Astrocyte of the cerebellum (primary cell): Measurements from ENCODE around the gene C16orf89.
"Not testable (repeated sequence)": the region's sequence is repeated elsewhere in the genome, so short reads cannot be mapped to it uniquely, and the experiment has no call there.

Experiments
- DNase-seq: peaks from one replicate; pipeline ENCODE4 v3.0.0-alpha.2; 2011; ENCODE audit warnings: low read depth
- H3K4me3 ChIP-seq: 2 replicates; pipeline ENCODE4 v1.5.1; 2011; ENCODE audit warnings: mild to moderate bottlenecking, low read depth, low read length, moderate library complexity
- in situ Hi-C: cut with HindIII; loops from 2 replicates; pipeline ENCODE4 v1.10.0; 2017; ENCODE audit warnings: low sequenced_read_pairs
- TF ChIP-seq, protein P1 (sequence below): IDR thresholded peaks from 2 replicates; pipeline ENCODE4 v1.5.1; 2012; ENCODE audit warnings: low read length, low read depth, moderate library complexity, mild to moderate bottlenecking; ENCODE audit errors: missing control alignments

Gene C16orf89

GRCh38 chr16:5077304-5077703 is 11.5 kb upstream of the C16orf89 start:
- TF ChIP-seq, protein P1, sequence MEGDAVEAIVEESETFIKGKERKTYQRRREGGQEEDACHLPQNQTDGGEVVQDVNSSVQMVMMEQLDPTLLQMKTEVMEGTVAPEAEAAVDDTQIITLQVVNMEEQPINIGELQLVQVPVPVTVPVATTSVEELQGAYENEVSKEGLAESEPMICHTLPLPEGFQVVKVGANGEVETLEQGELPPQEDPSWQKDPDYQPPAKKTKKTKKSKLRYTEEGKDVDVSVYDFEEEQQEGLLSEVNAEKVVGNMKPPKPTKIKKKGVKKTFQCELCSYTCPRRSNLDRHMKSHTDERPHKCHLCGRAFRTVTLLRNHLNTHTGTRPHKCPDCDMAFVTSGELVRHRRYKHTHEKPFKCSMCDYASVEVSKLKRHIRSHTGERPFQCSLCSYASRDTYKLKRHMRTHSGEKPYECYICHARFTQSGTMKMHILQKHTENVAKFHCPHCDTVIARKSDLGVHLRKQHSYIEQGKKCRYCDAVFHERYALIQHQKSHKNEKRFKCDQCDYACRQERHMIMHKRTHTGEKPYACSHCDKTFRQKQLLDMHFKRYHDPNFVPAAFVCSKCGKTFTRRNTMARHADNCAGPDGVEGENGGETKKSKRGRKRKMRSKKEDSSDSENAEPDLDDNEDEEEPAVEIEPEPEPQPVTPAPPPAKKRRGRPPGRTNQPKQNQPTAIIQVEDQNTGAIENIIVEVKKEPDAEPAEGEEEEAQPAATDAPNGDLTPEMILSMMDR = no peak
- no peak overlapping the region for H3K4me3 ChIP-seq
- in situ Hi-C loops = no loop called here
- no peak for DNase-seq

DNA sequence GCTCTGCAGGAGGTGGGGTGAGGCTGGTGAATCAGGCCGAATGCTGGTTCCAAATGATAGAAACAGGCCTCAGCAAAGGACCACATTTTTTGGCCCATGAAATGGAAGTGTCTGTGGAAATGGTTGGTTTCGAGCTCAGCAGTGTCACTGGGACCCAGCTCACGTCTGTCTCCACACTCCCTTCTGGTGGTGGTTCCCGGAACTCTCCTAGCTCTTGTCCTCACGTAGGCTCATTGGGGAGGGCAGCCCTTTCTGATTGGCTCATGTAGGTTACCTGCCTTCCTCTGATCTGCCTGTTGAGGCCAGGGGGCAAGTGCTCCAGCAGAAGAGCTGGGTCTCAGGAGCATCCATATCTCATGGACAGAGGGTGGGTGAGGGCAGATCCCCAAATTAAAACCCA is 9.9 kb upstream of the C16orf89 start:
- TF ChIP-seq, protein P1 = peak; percentile 6
- H3K4me3 ChIP-seq = no peak overlapping the region
- no peak for DNase-seq
- in situ Hi-C loops = no loop called here

- in situ Hi-C loops, DNase-seq: not testable (repeated sequence)
Observed at GRCh38 chr16:5073771-5074170, 8.0 kb upstream of the C16orf89 start.

GRCh38 chr16:5073279-5073629 is 7.5 kb upstream of the C16orf89 start:
- TF ChIP-seq, protein P1 = no peak
- in situ Hi-C loops = no loop called here
- no peak overlapping the region for H3K4me3 ChIP-seq
- DNase-seq = no peak

More at GRCh38 chr16:5073771-5074170, 8.0 kb upstream of the C16orf89 start:
- H3K4me3 ChIP-seq = not testable (repeated sequence)

DNA sequence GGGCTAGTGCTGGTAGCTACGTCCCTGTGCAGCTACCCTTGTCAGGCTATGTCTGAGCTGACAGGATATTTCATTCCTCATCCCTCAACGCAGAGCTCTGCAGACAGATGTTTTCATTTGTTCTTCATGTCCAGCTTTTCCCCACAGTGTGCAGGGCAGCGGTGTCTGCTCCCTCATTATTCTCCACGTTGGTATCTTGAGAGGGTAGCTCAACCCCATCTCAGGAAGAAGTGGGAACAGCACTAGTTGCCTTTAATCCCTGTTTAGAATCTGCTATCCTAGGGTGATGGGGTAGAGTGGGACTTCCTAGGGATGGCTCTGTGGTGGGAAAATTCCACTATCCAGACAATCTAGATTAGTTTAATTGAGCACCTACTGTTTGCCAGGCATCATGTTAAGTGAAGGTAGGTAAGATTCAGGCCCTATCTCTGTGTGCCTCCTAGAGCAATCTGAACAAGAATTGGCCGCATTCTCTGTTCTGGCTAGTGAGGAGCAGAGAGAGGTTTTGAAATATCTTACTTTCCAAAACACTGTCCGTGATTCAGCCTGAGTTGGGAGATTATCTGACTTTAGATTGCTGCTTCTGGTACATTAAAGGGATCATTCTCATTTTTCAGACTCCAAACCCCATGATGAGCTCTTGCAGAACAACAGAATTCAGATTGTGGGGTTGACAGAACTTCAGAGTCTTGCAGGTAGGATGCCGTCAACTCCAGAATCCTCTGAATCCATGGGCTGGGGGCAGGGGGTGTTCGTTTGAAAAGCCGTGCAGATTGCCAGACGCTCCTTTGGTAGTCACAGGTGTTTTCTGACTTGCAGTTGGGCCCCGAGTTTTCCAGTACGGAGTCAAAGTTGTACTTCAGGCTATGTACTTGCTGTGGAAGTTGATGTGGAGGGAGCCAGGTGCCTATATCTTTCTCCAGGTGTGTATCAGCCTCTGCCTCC is 6.8 kb upstream of the C16orf89 start:
- no peak for DNase-seq
- in situ Hi-C loops = no loop called here
- H3K4me3 ChIP-seq = peak overlapping the region; percentile 80
- TF ChIP-seq, protein P1 = no peak

DNA sequence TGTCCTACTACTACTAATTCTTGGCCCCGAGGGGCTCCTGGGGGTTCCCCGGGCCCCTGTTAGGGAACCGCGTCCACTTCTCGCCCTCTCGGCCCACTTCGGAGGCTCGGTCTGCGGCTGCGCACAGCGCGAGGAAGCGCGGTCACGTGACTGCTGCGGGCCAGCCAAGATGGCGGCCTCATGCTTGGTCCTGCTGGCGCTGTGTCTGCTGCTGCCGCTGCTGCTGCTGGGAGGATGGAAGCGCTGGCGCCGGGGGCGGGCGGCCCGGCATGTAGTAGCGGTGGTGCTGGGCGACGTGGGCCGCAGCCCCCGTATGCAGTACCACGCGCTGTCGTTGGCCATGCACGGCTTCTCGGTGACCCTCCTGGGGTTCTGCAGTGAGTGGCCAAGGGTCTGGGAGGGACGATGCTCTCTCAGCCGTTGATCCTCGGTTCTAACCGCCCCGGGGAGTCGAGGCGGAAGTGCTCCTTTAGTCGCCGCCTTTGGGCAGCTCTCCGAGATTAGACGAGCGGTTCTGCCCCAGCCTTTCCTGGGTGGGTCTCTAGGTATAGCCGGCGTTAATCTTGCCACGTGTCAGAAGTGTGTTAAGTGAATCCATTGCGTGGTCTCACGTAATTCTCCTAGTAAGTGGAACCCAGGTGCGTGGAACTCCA is 6.1 kb upstream of the C16orf89 start, which contains the start of gene ALG1:
TSS of gene ALG1 (plus strand) at position 163 of the 653 bp plus-strand sequence. CDS start at position 170, 7 bp downstream.
- in situ Hi-C loops = no loop called here
- TF ChIP-seq, protein P1 = no peak
- H3K4me3 ChIP-seq = peak within 1 kb of the TSS; percentile 80
- DNase-seq = peak; percentile 63

GRCh38 chr16:5071341-5071680 is 5.6 kb upstream of the C16orf89 start:
- H3K4me3 ChIP-seq = peak overlapping the region; percentile 80
- TF ChIP-seq, protein P1 = no peak
- DNase-seq = no peak
- in situ Hi-C loops = no loop called here
